Mesothelial cell of epicardium (in vitro differentiated cells): ENCODE data around the gene MEGF11. TPM values are rescaled to one million over a fixed set of nuclear protein-coding genes. Genes with fewer than 3 reads are reported as not detected.

Experiments used
- DNase-seq, 2 experiments: peaks; one replicate each; pipeline ENCODE4 v3.0.0; 2021; ENCODE audit warnings: low spot score in 2 of 2; ENCODE audit not compliant: unreplicated experiment in 2 of 2
- H3K27ac Mint-ChIP-seq: 2 replicates; pipeline ENCODE4 v1.8.0; 2021; ENCODE audit warnings: mixed read lengths
- H3K27me3 Mint-ChIP-seq: 2 replicates; pipeline ENCODE4 v1.8.0; 2021; ENCODE audit warnings: low read depth, mixed read lengths
- H3K36me3 Mint-ChIP-seq: 2 replicates; pipeline ENCODE4 v1.8.0; 2021; ENCODE audit warnings: mixed read lengths
- H3K4me1 Mint-ChIP-seq: 2 replicates; pipeline ENCODE4 v1.8.0; 2021; ENCODE audit warnings: mixed read lengths
- H3K4me3 Mint-ChIP-seq: 2 replicates; pipeline ENCODE4 v1.8.0; 2021; ENCODE audit warnings: mild to moderate bottlenecking, moderate library complexity, mixed read lengths
- H3K9me3 Mint-ChIP-seq: 2 replicates; pipeline ENCODE4 v1.8.0; 2021; ENCODE audit warnings: mixed read lengths
- total RNA-seq: library from RNA; stranded (reverse); gene quantifications from 3 replicates; pipeline ENCODE4 v1.2.1, GENCODE V29; 2021
- TF ChIP-seq, protein P1 (sequence below): fragments of 200-600 bp; sonication (generic); IDR thresholded peaks from one replicate; pipeline ENCODE4 v1.5.0; 2021; ENCODE audit warnings: antibody characterized with exemption; ENCODE audit not compliant: unreplicated experiment

Gene MEGF11
- total RNA-seq, 1 donor from 2014 or later, result 3.7 TPM

DNA sequence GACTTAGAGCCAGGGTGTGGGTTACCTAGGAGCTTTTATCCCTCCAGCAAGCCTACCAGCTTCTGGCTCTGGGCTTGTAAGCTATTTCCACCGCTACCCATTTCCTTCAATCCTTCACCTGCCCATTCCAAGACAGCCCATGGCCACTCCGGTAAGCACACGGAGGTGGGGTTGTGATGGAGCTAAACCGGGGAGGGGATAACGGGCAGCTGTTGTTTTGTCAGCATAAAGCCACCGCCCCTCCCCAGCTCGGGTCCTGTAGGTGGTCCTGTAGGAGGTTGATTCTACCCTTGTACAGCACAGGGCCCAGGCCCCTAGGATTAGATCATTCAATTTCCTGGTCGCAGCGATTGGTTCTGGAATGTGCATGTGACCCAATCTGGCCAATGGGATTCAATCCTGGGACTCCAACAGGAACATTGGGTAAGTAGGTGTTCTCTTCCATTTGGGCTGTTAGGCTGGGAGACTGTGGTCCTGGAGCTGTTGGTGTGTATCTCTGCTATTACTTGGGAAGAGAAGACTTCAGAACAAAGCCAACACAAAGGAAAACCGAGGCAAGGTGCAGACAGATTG lies 233.6 kb downstream of the MEGF11 start:
- no peak for DNase-seq
- Mint-ChIP-seq H3K27ac (no peak overlapping the region), H3K27me3 (peaks cover 12% of the 10 kb centered on the region), H3K9me3 (peaks cover 5% of the 10 kb centered on the region), H3K4me3 (no peak overlapping the region), H3K36me3 (no peaks in the 10 kb centered on the region), H3K4me1 (peaks cover 22% of the 10 kb centered on the region)
- TF ChIP-seq, protein P1, sequence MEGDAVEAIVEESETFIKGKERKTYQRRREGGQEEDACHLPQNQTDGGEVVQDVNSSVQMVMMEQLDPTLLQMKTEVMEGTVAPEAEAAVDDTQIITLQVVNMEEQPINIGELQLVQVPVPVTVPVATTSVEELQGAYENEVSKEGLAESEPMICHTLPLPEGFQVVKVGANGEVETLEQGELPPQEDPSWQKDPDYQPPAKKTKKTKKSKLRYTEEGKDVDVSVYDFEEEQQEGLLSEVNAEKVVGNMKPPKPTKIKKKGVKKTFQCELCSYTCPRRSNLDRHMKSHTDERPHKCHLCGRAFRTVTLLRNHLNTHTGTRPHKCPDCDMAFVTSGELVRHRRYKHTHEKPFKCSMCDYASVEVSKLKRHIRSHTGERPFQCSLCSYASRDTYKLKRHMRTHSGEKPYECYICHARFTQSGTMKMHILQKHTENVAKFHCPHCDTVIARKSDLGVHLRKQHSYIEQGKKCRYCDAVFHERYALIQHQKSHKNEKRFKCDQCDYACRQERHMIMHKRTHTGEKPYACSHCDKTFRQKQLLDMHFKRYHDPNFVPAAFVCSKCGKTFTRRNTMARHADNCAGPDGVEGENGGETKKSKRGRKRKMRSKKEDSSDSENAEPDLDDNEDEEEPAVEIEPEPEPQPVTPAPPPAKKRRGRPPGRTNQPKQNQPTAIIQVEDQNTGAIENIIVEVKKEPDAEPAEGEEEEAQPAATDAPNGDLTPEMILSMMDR, result no peak

DNA sequence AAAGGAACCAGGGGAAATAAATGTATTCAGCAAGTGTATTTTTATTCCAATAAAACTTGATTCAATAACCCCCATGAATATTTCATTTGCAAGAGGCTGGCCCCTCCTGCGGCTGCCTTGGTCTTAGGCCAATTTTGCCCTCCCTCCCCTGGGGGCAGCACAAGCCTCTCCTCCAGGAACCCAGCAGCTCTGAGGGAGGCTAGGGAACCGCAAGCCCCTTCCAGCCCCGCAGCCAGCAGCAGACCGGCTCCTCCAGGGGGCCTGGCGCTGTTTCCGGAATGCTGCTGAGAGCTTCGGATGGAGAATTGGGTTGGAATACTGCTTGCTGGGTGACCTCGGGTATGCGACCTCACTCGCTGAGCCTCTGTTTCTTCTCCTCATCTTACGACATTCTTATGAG lies 234.2 kb downstream of the MEGF11 start:
- Mint-ChIP-seq H3K27ac (no peak overlapping the region), H3K36me3 (no peaks in the 10 kb centered on the region), H3K27me3 (peaks cover 12% of the 10 kb centered on the region), H3K4me3 (no peak overlapping the region), H3K9me3 (peaks cover 5% of the 10 kb centered on the region), H3K4me1 (peaks cover 16% of the 10 kb centered on the region)
- no peak for DNase-seq
- TF ChIP-seq, protein P1, result no peak

DNA sequence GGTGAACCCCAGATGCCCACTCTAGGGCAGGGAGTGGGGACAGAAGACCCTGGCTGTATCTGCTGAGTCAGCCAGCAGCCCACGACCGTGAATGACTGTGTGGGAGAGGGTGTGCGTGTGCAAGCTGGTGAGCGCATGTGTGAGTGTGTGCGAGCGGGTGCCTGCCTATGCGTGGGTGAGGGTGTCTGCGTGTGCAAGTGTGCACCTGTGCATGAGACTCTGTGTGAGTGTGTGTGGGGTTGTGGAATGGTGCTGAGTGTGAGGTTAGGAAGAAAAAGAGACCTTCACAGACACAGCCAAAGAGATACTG lies 235.1 kb downstream of the MEGF11 start:
- Mint-ChIP-seq H3K4me3 (no peak overlapping the region), H3K4me1 (peaks cover 9% of the 10 kb centered on the region), H3K27me3 (peaks cover 14% of the 10 kb centered on the region), H3K9me3 (peaks cover 5% of the 10 kb centered on the region), H3K27ac (no peak overlapping the region), H3K36me3 (no peaks in the 10 kb centered on the region)
- DNase-seq, result no peak
- TF ChIP-seq, protein P1, result no peak

DNA sequence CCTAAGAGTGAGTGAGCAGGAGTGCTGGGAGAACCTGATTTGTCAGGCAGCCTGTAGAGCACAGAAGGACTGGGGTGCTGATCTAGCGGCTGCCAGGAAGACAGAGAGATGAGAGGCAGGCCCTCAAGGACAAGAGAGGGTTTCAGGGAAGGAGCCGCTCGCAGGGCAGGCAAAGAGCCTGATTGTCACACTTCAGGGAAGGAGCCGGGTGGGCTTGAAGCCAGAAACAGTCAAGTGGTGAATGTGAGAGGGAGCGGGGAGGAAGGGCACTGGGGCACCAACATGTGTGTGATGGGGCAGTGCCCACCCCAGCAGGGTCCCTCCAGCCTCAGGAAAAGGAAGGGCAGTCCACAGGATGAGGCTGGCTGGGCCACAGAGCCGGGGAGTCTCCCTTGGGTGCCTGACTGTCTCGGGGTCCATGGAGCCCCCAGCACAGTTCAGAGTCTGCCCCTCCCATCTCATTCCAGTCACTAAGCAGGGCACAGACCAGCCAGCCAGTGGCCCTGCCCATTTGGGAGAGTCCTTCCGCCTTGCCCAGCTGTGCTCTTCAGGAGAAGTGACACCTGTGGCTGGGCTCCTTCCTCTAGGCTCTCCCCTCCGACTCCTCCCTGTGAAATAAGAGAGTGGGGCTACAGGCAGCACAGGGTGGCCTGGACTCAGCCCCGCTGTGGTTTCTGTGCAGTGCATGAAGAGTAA lies 235.6 kb downstream of the MEGF11 start:
- Mint-ChIP-seq H3K4me1 (peaks cover 5% of the 10 kb centered on the region), H3K27ac (no peak overlapping the region), H3K4me3 (no peak overlapping the region), H3K36me3 (no peaks in the 10 kb centered on the region), H3K9me3 (peaks cover 5% of the 10 kb centered on the region), H3K27me3 (peaks cover 14% of the 10 kb centered on the region)
- TF ChIP-seq, protein P1, result no peak
- DNase-seq, result no peak

DNA sequence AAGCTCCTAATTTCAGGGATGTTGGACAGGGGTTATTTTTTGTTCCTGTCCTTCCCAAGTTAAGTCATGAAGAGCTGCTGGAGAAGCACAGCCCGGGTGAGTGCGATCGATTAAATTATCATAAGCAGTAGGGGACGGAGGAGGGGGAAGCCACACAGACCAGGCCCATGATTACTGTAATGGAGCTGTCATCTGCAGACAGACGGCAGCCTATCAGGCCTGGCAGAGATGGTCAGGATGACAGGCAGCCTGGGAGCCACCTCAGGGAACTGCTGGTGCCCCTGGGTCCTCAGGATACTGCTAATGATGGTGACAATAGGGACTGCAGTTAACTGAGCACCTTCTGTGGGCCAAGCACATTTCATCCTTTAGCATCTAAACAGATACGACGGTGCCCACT lies 236.6 kb downstream of the MEGF11 start:
- Mint-ChIP-seq H3K4me3 (no peak overlapping the region), H3K4me1 (peaks cover 5% of the 10 kb centered on the region), H3K27me3 (peaks cover 14% of the 10 kb centered on the region), H3K27ac (no peak overlapping the region), H3K36me3 (no peaks in the 10 kb centered on the region), H3K9me3 (peaks cover 5% of the 10 kb centered on the region)
- TF ChIP-seq, protein P1, result no peak
- DNase-seq, result no peak

DNA sequence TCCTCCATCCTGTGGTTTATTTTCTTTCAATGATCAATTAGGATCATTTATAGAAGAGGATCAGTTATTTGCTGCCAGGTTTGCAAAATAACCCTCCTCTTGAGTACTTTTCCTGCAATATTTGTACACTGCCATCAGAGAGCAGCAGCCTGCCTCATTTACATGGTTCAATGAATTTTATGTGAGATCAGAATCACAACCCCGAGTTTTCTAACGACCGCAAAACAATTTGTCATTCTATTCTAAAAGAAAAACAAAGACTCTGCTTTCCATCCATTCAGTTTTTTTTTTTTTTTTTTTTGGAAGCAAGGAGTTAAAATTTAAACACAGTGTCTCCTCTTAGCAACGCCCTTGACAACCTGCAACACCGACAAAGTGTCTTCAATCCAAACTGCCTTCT lies 237.4 kb downstream of the MEGF11 start:
- Mint-ChIP-seq H3K9me3 (peaks cover 5% of the 10 kb centered on the region), H3K27me3 (peaks cover 14% of the 10 kb centered on the region), H3K4me3 (no peak overlapping the region), H3K36me3 (no peaks in the 10 kb centered on the region), H3K4me1 (peaks cover 5% of the 10 kb centered on the region), H3K27ac (no peak overlapping the region)
- TF ChIP-seq, protein P1, result no peak
- no peak for DNase-seq
